H1 (cell line): ENCODE data around the gene NEUROD1. TPM values are rescaled to one million over a fixed set of nuclear protein-coding genes. Genes with fewer than 3 reads are reported as not detected.

Experiments
- CHD1 ChIP-seq: IDR thresholded peaks from 2 replicates; pipeline ENCODE4 v1.6.1; 2012; ENCODE audit warnings: low read depth, low read length, improper control_type of control experiment
- CHD2 ChIP-seq: IDR thresholded peaks from 2 replicates; pipeline ENCODE4 v1.6.1; 2012; ENCODE audit warnings: low read length, improper control_type of control experiment
- EP300 ChIP-seq, 2 experiments: IDR thresholded peaks; 1 replicate in 1 of 2; 2 replicates in 1 of 2; pipeline ENCODE4 v1.6.1; 2011 to 2012; ENCODE audit warnings: low read depth in 2 of 2, low read length in 2 of 2, mild to moderate bottlenecking in 2 of 2, borderline replicate concordance in 1 of 2, inconsistent platforms in 1 of 2, moderate library complexity in 1 of 2
- GTF2F1 ChIP-seq: IDR thresholded peaks from 2 replicates; pipeline ENCODE4 v1.6.1; 2012; ENCODE audit warnings: low read depth, low read length, improper control_type of control experiment, borderline replicate concordance
- JUND ChIP-seq: IDR thresholded peaks from 2 replicates; pipeline ENCODE4 v1.6.1; 2011; ENCODE audit warnings: mild to moderate bottlenecking, improper control_type of control experiment, low read length
- NRF1 ChIP-seq: IDR thresholded peaks from 2 replicates; pipeline ENCODE4 v1.6.1; 2011; ENCODE audit warnings: mild to moderate bottlenecking, low read depth, low read length, improper control_type of control experiment
- POLR2A ChIP-seq, 2 experiments: IDR thresholded peaks; 1 replicate in 1 of 2; 2 replicates in 1 of 2; pipeline ENCODE4 v1.6.1; 2011; ENCODE audit warnings: low read depth in 2 of 2, low read length in 2 of 2, mild to moderate bottlenecking in 2 of 2; ENCODE audit errors: control extremely low read depth in 1 of 2
- SAP30 ChIP-seq: fragments of 300-600 bp; sonication (generic); IDR thresholded peaks from 2 replicates; pipeline ENCODE4 v1.7.1; 2012; ENCODE audit warnings: low read length, moderate library complexity, mild to moderate bottlenecking, inconsistent platforms; ENCODE audit not compliant: insufficient read depth, insufficient replicate concordance
- SP2 ChIP-seq: IDR thresholded peaks from 2 replicates; pipeline ENCODE4 v1.6.1; 2012; ENCODE audit warnings: mild to moderate bottlenecking, low read length, inconsistent platforms
- SRF ChIP-seq: IDR thresholded peaks from 2 replicates; pipeline ENCODE4 v1.6.1; 2011; ENCODE audit warnings: mild to moderate bottlenecking, low read depth, low read length, moderate library complexity
- SUZ12 ChIP-seq: fragments of 200-600 bp; sonication (generic); IDR thresholded peaks from 2 replicates; pipeline ENCODE4 v1.6.1; 2012; ENCODE audit warnings: mild to moderate bottlenecking, inconsistent platforms, low read length, moderate library complexity, mixed read lengths
- TBP ChIP-seq: IDR thresholded peaks from 2 replicates; pipeline ENCODE4 v1.6.1; 2011; ENCODE audit warnings: low read depth, low read length, improper control_type of control experiment
- TCF12 ChIP-seq: IDR thresholded peaks from 2 replicates; pipeline ENCODE4 v1.6.1; 2011; ENCODE audit warnings: low read depth, mild to moderate bottlenecking, low read length
- YY1 ChIP-seq: IDR thresholded peaks from 2 replicates; pipeline ENCODE4 v1.6.1; 2011; ENCODE audit warnings: low read depth, mild to moderate bottlenecking, low read length
- polyA plus RNA-seq, 7 experiments: library from polyadenylated mRNA; depleted of rRNA in 3 of 7; stranded (reverse) in 5 of 7; unstranded in 2 of 7; fragments of >200 nt in 5 of 7; fragments of 200-250 nt in 2 of 7; gene quantifications; 1 replicate in 5 of 7; 2 replicates in 1 of 7; 4 replicates in 1 of 7; pipeline versions ENCODE4 v1.2.1 to v1.2.3, GENCODE V29; 2011 to 2013; ENCODE audit warnings: missing spikeins in 2 of 7, mixed read lengths in 2 of 7
- total RNA-seq: library from RNA; stranded (reverse); fragmentation: NEBNext Ultra II Directional; extraction: Animal tissue kit (Norgen Biotek cat#: 25700); gene quantifications from 2 replicates; pipeline ENCODE4 v1.2.1, GENCODE V29; 2021
- TF ChIP-seq, protein P1 (sequence below): IDR thresholded peaks from 2 replicates; pipeline ENCODE4 v1.6.1; 2012; ENCODE audit warnings: inconsistent platforms
- TF ChIP-seq, protein P2 (sequence below): IDR thresholded peaks from 2 replicates; pipeline ENCODE4 v1.6.1; 2011; ENCODE audit warnings: low read depth, mild to moderate bottlenecking, low read length; ENCODE audit not compliant: insufficient read depth
- TF ChIP-seq, protein P3 (sequence below): IDR thresholded peaks from 2 replicates; pipeline ENCODE4 v1.6.1; 2011; ENCODE audit warnings: low read length, improper control_type of control experiment
- TF ChIP-seq, protein P4 (sequence below): IDR thresholded peaks from 2 replicates; pipeline ENCODE4 v1.6.1; 2012; ENCODE audit warnings: low read length, inconsistent platforms
- TF ChIP-seq, protein P5 (sequence below): IDR thresholded peaks from 2 replicates; pipeline ENCODE4 v1.6.1; 2012; ENCODE audit warnings: inconsistent platforms

The NEUROD1 gene
- total and polyA plus RNA-seq, 2 of the 8 experiments (the other 6 are each of a cell fraction or from before 2014, with no cell fraction given) = 0.08 TPM; not detected in 1

DNA sequence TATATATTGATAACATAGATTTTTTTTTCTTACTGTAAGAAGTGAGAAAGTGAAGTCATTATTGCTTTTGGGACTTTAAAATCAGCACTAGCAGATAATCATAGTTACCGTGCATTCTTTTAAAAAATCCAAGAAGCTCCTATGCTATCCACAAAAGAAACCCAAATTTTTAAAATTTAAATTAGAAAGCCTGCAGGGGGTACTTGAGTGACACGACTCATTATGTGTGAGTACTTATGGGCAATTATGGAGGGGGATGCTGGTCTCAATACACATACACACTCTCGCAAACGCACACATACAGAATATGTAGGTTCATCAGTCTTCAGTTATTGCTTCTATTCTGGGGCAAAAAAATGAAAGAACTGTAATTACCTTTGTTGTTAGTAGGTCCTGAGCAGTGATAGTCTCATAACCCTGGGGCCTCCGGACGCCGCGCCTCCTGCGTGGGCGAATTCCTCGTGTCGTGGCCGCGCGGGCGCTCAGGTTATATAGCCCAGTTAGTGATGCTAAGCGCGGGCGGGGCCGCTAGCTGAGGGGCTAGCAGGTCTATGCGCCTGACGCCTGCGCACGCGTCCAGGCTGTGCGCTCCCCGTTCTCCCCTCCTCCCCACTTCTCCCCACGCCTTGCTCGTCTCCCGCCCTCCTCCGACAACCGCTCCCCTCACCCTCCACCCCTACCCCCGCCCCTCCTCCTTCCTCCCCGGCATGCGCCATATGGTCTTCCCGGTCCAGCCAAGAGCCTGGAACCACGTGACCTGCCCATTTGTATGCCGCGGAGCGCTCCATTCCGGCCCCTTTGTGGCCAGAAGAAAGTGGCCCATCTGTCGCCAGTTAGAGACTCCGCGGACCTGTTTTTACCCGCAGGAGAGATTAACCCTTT lies at the start of gene NEUROD1 (continued):
- no peak for TF ChIP-seq POLR2A (IDR thresholded peaks at IDR 0.05; ENCODE audit: control extremely low read depth in 1 of 2, low read depth in 2 of 2, low read length in 2 of 2)
- peak; percentile 49; the same call in 1 of the 2 replicates for TF ChIP-seq YY1
- peak; percentile 57 for TF ChIP-seq NRF1
- TF ChIP-seq, protein P1, sequence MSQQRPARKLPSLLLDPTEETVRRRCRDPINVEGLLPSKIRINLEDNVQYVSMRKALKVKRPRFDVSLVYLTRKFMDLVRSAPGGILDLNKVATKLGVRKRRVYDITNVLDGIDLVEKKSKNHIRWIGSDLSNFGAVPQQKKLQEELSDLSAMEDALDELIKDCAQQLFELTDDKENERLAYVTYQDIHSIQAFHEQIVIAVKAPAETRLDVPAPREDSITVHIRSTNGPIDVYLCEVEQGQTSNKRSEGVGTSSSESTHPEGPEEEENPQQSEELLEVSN = peak; percentile 73
- TF ChIP-seq SP2 = no peak
- TF ChIP-seq GTF2F1 = no peak
- TF ChIP-seq TCF12 = peak; percentile 72; the same call in 1 of the 2 replicates
- no peak for TF ChIP-seq TBP
- TF ChIP-seq, protein P2, sequence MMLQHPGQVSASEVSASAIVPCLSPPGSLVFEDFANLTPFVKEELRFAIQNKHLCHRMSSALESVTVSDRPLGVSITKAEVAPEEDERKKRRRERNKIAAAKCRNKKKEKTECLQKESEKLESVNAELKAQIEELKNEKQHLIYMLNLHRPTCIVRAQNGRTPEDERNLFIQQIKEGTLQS = peak; percentile 58; the same call in 1 of the 2 replicates
- no peak for TF ChIP-seq SRF
- TF ChIP-seq, protein P3, sequence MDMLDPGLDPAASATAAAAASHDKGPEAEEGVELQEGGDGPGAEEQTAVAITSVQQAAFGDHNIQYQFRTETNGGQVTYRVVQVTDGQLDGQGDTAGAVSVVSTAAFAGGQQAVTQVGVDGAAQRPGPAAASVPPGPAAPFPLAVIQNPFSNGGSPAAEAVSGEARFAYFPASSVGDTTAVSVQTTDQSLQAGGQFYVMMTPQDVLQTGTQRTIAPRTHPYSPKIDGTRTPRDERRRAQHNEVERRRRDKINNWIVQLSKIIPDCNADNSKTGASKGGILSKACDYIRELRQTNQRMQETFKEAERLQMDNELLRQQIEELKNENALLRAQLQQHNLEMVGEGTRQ = peak; percentile 78
- TF ChIP-seq CHD1 = no peak
- TF ChIP-seq, protein P4, sequence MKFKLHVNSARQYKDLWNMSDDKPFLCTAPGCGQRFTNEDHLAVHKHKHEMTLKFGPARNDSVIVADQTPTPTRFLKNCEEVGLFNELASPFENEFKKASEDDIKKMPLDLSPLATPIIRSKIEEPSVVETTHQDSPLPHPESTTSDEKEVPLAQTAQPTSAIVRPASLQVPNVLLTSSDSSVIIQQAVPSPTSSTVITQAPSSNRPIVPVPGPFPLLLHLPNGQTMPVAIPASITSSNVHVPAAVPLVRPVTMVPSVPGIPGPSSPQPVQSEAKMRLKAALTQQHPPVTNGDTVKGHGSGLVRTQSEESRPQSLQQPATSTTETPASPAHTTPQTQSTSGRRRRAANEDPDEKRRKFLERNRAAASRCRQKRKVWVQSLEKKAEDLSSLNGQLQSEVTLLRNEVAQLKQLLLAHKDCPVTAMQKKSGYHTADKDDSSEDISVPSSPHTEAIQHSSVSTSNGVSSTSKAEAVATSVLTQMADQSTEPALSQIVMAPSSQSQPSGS = no peak
- TF ChIP-seq, protein P5, sequence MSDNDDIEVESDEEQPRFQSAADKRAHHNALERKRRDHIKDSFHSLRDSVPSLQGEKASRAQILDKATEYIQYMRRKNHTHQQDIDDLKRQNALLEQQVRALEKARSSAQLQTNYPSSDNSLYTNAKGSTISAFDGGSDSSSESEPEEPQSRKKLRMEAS = no peak; the same call in none of the 2 replicates
- peak; percentile 11; the same call in 1 of the 2 replicates for TF ChIP-seq CHD2
- no peak; the same call in 1 of the 2 replicates for TF ChIP-seq SUZ12
- TF ChIP-seq SAP30 = no peak
- TF ChIP-seq EP300 (IDR thresholded peaks at IDR 0.05; ENCODE audit: borderline replicate concordance in 1 of 2, low read depth in 2 of 2, low read length in 2 of 2) = no peak
- no peak for TF ChIP-seq JUND
